Measurements from ENCODE around the gene UBLCP1. TPM values are rescaled to one million over a fixed set of nuclear protein-coding genes. Genes with fewer than 3 reads are reported as not detected.

Gene UBLCP1
- total and polyA plus RNA-seq, 8 donors = 6.2 to 11.7 (median 10.5) TPM

DNA sequence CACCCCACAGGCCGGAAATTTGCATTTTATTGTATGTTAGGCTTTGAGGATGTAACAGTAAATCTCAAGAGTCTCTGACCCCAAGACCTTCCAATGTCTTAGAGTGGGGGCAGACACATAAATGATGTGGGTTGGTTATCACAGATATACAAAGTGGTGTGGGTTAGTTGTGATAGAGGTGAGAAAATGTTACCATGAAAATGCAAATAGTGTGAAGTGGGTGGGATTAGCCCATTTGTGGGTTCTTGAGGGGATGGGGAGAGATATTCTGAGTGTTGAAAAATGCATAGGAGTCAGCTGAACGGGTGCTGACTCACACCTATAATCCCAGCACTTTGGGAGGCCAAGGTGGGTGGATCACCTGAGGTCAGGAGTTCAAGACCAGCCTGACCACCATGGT is 45.9 kb upstream of the UBLCP1 start:
- H3K4me1 ChIP-seq = no peaks in the 10 kb centered on the region
- H3K4me3 ChIP-seq = no peak overlapping the region
- H3K36me3 ChIP-seq = no peaks in the 10 kb centered on the region
- no peak for DNase-seq
- TF ChIP-seq, protein P1, sequence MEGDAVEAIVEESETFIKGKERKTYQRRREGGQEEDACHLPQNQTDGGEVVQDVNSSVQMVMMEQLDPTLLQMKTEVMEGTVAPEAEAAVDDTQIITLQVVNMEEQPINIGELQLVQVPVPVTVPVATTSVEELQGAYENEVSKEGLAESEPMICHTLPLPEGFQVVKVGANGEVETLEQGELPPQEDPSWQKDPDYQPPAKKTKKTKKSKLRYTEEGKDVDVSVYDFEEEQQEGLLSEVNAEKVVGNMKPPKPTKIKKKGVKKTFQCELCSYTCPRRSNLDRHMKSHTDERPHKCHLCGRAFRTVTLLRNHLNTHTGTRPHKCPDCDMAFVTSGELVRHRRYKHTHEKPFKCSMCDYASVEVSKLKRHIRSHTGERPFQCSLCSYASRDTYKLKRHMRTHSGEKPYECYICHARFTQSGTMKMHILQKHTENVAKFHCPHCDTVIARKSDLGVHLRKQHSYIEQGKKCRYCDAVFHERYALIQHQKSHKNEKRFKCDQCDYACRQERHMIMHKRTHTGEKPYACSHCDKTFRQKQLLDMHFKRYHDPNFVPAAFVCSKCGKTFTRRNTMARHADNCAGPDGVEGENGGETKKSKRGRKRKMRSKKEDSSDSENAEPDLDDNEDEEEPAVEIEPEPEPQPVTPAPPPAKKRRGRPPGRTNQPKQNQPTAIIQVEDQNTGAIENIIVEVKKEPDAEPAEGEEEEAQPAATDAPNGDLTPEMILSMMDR (IDR thresholded peaks at IDR 0.05) = no peak
- intact Hi-C loops (cut with DNase I) = no loop called here
- FAIRE-seq = no peak
- H3K27ac ChIP-seq = no peak overlapping the region
- 65 to 80% methylated on average over 2 of the region's 2 CpGs for WGBS, 2 donors
- ATAC-seq = no peak
- no peaks in the 10 kb centered on the region for H3K9me3 ChIP-seq
- no peaks in the 10 kb centered on the region for H3K27me3 ChIP-seq

DNA sequence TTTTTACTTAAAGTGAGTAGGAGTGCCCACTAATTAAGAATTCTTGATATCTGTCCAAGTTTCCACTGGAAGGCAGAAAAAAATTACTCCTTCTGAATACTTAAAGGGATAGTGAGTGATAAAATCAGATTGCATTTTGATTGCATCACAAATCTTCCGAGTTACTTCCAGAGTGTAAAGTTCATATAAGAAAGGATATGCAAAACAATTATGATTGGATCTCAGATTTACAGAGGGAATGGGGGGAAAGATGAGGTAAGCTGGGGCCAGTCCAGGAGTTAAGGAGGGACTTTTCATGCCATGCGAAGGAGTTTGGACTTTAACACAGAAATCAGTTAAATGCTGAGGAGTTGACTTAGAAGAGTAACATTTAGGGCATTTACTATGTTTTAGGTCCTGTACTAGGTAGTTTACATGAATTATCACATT is 44.5 kb upstream of the UBLCP1 start:
- DNase-seq (no peak), FAIRE-seq (no peak), ATAC-seq (no peak)
- Histone ChIP-seq H3K36me3 (no peaks in the 10 kb centered on the region), H3K27me3 (no peaks in the 10 kb centered on the region), H3K27ac (no peak overlapping the region), H3K4me1 (no peaks in the 10 kb centered on the region), H3K4me3 (no peak overlapping the region), H3K9me3 (no peaks in the 10 kb centered on the region)
- TF ChIP-seq, protein P1 (IDR thresholded peaks at IDR 0.05) = no peak
- intact Hi-C loops (cut with DNase I) = no loop called here
- 44 to 52% methylated on average over 2 of the region's 2 CpGs for WGBS, 2 donors

DNA sequence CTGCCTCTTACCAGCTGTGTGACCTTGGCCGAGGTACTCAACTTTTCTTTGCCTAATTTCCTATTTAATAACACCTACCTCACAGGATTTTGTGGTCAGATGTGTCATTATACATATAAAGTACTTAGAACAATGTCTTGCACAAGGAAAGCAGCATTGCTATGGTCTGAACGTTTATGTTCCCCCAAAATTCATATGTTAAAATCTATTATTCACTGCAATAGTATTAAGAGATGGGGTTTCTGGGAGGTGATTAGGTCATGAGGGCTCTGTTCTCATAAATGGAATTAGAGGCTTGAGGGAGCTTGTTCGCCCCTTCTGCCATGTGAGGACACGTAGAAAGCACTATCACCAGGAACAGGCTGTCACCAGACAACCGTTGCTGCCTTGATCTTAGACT is 42.9 kb upstream of the UBLCP1 start:
- Histone ChIP-seq H3K4me1 (no peaks in the 10 kb centered on the region), H3K9me3 (no peaks in the 10 kb centered on the region), H3K27ac (no peak overlapping the region), H3K27me3 (no peaks in the 10 kb centered on the region), H3K36me3 (no peaks in the 10 kb centered on the region), H3K4me3 (no peak overlapping the region)
- TF ChIP-seq, protein P1 (IDR thresholded peaks at IDR 0.05) = no peak
- no peak for DNase-seq
- FAIRE-seq = no peak
- WGBS, 2 donors = 64 to 70% methylated on average over 5 of the region's 5 CpGs
- intact Hi-C loops (cut with DNase I) = no loop called here
- no peak for ATAC-seq

DNA sequence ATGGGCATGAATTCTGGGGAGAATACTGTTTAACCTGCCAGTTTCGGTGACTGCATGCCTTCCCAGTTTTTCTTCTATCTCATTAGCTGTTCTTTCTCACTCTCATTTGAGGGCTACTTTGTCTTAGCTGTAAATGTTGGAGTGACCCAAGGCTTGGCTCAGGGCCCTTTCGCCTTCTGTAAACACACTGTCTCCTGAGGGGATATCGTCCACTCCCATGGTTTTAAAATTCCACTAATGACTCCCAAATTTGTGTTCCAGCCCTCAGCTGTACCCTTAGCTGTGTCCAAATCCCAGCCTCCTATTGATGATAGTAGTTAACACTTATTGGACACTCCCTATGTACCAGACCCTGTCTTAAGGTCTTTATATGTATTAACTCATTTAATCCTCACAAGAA is 39.6 kb upstream of the UBLCP1 start:
- intact Hi-C loops (cut with DNase I) = no loop called here
- no peak for FAIRE-seq
- H3K4me3 ChIP-seq = no peak overlapping the region
- ATAC-seq = no peak
- H3K27ac ChIP-seq = no peak overlapping the region
- TF ChIP-seq, protein P1 (IDR thresholded peaks at IDR 0.05) = no peak
- no peaks in the 10 kb centered on the region for H3K4me1 ChIP-seq
- DNase-seq = no peak
- H3K9me3 ChIP-seq = no peaks in the 10 kb centered on the region
- H3K27me3 ChIP-seq = no peaks in the 10 kb centered on the region
- H3K36me3 ChIP-seq = no peaks in the 10 kb centered on the region
- 84% methylated on average over 3 of the region's 3 CpGs for WGBS, 2 donors

DNA sequence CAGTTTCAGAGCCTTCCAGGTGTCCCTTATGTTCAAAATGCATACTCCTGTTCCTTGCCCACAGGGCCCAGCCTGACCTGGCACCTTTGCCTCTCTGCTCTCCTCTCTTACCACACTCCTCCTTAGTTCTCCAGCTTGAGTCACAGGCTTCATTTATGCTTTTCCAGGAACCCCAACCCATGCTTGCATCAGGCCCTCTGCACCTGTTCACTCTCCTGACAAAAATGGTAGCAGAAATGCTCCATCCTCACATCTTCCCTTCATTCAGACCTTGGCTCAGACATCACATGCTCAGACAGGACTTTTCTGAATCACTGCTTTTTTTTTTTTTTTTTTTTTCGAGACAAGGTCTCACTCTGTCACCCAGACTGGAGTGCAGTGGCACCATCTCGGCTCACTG is 38.6 kb upstream of the UBLCP1 start:
- no peak for FAIRE-seq
- 46 to 52% methylated on average over 2 of the region's 2 CpGs for WGBS, 2 donors

More for the DNA sequence above, 38.6 kb upstream of the UBLCP1 start:
- Histone ChIP-seq H3K27me3 (no peaks in the 10 kb centered on the region), H3K27ac (no peak overlapping the region), H3K4me3 (no peak overlapping the region), H3K4me1 (no peaks in the 10 kb centered on the region), H3K9me3 (no peaks in the 10 kb centered on the region), H3K36me3 (no peaks in the 10 kb centered on the region)
- no peak for ATAC-seq
- intact Hi-C loops (cut with DNase I) = no loop called here
- DNase-seq = no peak
- TF ChIP-seq, protein P1 (IDR thresholded peaks at IDR 0.05) = no peak
